GM10847 (cell line): ENCODE results near the gene PLEKHH1.

Experiments used
- POLR2A ChIP-seq: IDR thresholded peaks from 2 replicates; pipeline ENCODE4 v1.6.1; 2011; ENCODE audit not compliant: insufficient read length; ENCODE audit errors: extremely low read depth

The PLEKHH1 gene

DNA sequence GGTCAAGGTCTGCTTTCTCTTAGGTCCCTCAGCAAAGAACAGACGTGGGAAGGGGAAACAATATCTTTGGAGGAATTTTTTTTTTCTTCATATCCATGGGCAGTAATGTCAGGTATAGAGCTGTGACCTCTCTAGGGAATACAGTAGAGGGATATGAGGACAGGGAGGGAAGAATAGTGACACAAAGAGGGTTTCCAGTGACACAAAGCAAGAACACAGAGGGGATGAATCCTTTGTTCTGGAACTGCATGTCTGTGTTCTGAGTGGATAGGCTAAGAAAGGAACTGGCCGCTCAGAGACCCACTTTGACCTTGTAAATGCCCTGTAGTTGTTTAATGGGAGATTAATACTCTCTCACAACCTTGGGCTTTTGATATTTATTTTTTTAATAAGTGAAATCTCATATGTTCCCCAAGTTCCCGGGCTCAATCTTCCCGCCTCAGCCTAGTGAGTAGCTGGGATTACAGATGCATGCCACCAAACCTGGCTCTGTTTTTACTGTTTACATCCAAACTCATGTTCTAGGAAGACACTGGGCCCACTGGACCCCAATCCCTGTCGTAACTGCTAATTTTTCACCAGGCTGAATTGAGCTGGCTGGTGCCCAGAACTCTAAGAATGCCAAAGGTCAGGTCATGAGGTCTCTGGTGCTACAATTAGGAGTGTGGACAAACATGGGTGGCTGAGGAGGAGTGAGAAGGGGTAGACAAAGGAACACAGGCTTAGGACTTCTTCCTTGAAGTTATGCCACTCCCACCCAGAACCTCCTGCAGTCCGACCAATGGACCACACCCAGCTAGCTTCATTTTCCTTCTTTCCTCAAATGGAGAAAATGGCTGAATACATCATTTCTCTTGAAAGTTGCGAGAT lies 9.1 kb upstream of the PLEKHH1 start:
- no peak for TF ChIP-seq POLR2A

DNA sequence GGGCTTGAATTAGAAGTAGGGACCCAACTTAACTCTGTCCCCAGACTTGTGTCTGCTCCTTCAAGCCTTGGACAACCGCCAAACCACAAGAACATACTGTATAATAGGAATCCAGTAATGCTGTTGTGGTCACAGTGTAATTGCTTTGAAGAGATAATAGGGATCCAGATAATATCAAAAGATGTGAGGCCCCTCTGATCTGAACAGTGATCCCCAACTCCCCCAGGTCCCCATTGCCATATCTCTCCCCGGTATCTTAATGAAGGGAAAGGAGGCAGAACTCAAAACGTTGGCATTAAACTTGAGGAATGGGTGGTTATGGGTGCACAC lies 8.5 kb upstream of the PLEKHH1 start:
- TF ChIP-seq POLR2A: no peak

DNA sequence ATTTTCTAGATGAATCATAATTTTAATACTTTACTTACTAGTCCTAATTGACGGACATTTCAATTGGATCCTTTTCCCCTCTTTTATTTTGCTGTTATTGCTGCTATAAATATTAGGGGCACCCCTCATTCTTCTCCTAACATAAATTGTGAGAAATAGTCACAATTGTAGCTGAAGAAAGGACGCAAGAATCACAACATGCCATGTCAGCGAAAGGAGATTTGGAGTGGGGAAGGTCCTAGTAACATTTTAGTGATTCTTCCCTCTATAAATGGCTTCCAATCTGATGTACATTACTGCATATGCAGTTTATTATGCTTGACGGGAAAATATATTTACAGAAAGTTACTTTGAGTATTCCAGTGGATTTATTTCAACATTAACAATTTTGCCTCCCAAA lies 7.7 kb upstream of the PLEKHH1 start:
- TF ChIP-seq POLR2A: no peak

DNA sequence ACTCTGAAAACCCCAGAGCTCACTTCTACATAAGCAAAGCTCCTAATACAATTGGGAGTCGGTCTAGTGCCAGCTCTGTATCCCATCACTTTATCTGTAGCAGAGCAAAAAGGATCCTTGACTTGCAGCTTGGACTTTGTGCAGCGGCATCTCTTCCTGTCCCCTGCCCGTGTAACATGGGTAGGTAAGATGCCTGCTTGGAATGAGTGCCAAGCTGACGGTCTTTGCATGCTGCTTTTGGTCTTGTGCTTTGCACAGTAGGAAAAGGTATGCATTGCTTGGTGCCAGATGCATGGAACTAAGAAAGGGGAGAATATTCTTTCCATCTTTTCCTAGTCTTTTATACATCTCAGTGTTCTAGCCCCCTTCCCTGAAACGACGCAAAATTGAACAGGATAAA lies 6.9 kb upstream of the PLEKHH1 start:
- no peak for TF ChIP-seq POLR2A

DNA sequence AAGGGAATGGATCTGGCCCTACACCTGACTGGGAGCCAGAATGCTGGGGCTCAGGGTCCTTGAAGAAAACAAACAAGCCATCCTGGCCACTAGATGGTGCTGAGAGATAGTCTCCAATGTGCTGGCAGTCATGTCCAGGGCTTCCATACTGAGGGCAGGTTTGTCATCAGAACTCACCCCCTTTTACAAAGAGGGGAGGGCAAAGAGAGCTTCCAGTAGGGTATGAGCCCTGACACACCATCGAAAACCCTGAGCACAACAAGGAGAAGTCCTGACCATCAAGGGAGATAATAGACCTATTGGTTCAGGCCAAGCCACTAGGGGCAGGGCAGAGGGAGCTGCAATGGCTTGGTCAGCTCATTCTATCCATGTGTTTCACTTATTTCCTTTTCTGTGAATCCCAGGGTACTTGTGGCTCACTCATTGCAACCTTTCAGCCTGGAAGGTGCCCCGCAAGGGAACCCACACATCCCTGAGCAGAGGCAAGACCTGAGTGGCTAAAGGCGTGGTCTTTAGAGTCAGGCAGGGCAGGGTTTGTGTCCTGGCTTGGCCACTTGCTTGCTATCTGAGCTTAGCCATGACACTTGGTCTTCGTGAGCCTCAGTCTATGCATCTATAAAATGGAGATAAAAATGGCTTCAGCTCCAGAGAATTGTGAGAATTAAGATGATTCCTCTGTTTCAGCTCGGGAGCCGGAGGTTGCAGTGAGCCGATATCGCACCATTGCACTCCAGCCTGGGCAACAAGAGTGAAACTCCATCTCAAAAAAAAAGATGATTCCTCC lies 6.2 kb upstream of the PLEKHH1 start:
- TF ChIP-seq POLR2A: no peak

DNA sequence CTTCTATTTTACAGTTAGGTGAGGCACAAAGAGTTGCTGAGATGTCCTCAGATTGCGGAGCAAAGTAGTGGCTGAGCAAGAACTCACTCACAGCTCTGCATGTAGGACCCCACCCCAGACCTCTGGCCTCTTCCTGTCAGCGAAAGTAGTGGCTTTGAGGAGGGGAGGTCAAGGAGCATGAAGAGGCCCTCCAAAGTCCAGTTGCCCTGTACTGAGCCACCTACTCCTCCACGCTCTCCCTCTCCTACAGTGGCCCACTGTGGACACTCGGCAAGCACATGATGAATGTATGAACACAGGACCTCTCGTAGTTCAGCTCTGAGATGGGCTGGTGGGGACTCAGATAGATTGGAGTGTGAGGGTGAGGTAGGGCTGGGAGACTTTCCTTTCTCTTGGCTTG lies 5.3 kb upstream of the PLEKHH1 start:
- no peak for TF ChIP-seq POLR2A

DNA sequence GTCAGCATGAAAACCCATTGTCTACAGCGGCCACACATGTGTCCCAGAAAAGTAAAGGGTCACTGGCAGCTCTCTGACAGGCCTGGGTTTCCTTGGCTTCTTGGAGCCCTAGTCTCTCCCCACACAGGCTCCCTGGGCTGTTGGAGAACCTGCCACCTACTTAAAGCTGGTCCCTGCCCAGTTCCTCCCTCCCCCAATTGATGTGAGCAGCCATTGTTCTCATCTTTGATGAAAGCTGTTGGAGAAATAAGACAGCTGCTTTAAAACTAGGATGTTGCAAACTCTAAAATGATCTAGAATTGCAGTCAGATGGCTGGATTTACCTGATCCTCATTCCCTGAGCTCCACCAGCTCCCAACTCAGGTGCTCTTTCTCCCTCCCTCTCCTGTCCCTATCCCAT lies 4.8 kb upstream of the PLEKHH1 start:
- TF ChIP-seq POLR2A: no peak

DNA sequence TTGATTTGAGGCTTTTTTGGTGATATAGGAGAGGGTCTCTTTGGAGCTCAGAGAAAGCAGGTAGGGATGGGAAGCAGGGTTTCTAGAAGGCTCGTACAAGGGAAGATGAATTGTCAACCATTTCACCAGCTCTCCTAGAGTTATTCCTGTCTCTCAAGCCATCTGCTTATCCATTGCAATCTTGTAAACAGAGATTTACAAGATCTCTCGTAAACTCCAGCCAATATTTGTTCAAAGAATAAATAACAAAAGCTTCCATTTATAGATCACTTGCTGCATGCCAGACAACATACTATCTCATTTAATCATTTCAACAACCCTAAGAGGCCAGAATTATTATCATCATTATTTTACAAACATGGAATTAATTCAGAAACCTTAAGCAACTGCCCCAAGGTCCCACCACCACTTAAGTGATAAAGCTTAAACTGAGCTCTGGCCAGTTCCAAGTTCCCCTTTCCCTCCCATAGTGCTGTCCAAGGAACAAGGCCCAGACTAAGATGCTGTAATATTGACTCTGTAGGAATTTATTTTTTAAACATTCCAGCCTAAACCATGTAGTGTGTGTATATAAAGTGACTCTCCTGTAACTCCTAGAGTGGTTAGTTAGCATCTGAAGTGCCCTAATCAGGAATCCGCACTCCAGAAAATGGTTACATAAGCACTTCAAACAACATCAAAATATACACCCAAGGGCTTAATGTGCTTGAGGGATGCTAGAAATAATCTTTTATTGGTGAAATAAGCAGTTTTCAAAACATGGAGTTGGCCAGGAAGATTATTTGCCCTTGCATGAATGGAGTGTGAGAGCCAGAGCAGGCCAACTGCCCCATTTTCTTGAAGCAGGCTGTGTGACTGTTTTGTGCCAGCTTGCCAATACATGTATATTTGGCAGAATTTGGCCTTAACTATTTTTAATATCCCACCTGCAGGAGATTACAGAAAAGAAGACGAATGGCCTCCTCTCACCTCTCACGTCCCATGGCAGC lies 2.8 kb upstream of the PLEKHH1 start:
- no peak for TF ChIP-seq POLR2A

DNA sequence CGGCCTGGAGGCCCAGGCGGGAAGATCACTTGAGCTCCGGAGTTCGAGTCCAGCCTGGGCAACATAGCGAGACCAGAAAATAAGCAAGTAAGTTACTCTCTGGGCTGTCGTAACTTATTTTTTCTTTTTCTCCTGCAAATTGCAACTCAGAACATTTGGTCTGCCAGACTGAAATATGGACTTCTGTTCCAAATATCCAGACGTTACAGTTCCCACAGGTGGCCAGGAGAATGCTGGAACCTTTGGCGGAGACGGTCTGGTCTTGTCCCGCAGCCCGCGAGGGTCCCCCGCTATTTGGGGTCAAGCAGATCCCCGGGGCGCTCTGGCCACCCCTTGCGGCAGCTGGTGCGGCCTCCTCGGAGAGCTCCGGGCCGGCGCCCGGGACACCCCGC lies 488 bp upstream of the PLEKHH1 start:
- no peak for TF ChIP-seq POLR2A

DNA sequence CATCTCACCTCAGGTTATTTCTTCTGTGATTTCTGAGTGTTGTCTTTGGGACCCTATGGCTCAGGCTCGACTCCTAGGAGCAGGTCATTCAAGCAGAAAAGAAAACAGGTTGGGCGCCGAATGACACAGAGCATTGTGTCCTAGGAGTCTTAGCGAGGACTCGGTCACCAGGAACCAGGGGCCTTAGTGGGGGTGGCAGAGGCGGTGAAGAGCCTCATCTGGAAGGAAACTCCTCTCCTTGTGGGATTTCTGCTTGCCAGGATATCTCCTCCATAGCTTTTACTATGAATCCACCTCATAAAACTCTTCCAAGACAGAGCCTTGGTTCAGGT lies 630 bp downstream of the PLEKHH1 start:
- TF ChIP-seq POLR2A: no peak

DNA sequence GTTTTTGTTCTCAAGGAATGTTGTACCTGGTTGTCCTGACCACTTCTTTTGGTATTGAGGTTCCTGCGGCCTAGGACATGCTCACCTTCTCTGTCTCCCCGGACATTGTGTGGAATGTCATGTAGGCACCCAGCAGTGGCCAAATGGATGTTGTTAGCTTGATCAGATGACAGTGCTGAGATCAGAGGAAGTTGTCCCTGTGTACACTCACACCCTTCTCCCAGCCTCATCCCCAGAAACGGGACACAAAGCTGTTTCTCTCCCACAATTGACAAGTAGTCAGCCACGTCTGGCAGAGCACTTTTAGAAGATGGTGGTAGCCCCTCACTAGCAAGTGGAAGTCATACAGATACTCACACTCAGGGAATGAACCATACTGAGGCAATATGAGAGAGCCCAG lies 3.0 kb downstream of the PLEKHH1 start:
- TF ChIP-seq POLR2A: no peak

DNA sequence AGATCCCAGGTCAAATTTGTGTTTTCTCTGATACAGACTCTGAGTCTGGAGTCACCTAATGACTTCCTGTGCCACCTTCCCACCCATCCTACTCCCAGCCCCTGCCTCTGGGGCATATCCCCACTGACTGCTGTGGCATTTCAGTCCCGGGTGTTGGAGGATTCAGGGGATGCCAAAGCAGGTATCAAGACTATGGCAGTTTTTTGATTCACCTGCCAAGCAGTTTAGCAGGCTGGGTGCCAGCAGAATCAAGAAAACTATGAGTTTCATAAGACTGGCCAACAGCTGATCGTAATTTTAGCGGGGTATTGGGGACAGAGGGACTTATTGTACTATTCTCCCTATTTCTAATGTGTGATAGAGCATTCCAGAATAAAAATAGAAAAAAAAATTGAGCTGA lies 4.6 kb downstream of the PLEKHH1 start:
- no peak for TF ChIP-seq POLR2A

DNA sequence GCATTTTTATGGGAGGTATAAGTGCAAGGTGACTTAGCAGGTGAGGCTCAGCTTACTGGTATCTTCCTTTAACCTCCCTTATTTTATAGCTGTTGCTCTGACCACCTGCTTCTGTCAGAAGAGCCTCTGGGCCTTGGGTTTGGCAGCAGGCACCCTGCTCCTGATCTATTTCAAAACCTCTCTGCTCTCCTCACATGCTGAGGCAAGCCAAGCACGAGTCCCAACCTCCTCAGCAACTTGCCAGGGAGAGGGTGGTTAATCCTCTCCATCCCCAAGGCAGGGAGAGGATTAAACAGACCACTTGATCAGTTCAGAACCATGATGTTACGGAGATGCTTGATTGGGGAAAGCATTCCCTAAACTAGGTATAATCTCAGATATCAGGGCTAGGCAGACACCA lies 5.4 kb downstream of the PLEKHH1 start:
- TF ChIP-seq POLR2A: no peak

DNA sequence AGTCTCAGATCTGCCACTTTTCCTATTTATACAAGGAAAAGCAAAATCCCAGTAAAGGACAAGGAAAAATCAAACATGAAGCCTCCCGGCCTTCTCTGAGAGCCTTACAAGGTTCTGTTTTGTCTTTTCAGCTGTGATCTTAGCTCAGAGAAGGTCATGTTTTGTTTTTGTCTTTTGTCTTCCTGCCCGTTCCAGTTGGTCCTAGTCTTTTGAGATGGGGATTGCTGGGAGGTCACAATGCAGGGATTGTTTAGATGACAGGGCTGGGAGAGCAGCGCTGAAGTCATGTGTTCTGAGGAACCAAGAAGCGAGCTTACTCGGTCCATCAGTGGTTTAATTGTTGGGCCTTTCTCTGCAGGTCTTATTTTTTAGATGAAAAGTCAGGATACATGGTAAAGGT lies 6.0 kb downstream of the PLEKHH1 start:
- TF ChIP-seq POLR2A: no peak
